ENCODE results near the gene EIF2B2.

- TF ChIP-seq, protein P1, sequence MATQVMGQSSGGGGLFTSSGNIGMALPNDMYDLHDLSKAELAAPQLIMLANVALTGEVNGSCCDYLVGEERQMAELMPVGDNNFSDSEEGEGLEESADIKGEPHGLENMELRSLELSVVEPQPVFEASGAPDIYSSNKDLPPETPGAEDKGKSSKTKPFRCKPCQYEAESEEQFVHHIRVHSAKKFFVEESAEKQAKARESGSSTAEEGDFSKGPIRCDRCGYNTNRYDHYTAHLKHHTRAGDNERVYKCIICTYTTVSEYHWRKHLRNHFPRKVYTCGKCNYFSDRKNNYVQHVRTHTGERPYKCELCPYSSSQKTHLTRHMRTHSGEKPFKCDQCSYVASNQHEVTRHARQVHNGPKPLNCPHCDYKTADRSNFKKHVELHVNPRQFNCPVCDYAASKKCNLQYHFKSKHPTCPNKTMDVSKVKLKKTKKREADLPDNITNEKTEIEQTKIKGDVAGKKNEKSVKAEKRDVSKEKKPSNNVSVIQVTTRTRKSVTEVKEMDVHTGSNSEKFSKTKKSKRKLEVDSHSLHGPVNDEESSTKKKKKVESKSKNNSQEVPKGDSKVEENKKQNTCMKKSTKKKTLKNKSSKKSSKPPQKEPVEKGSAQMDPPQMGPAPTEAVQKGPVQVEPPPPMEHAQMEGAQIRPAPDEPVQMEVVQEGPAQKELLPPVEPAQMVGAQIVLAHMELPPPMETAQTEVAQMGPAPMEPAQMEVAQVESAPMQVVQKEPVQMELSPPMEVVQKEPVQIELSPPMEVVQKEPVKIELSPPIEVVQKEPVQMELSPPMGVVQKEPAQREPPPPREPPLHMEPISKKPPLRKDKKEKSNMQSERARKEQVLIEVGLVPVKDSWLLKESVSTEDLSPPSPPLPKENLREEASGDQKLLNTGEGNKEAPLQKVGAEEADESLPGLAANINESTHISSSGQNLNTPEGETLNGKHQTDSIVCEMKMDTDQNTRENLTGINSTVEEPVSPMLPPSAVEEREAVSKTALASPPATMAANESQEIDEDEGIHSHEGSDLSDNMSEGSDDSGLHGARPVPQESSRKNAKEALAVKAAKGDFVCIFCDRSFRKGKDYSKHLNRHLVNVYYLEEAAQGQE (IDR thresholded peaks at IDR 0.05; ENCODE audit: insufficient read depth in 1 of 2, low read depth in 2 of 2, low read length in 2 of 2), result no peak
- TF ChIP-seq TAF1 (IDR thresholded peaks at IDR 0.05; ENCODE audit: borderline replicate concordance, insufficient read depth, low read length), result no peak
Observed at GRCh38 chr14:75030147-75030546, 27.4 kb downstream of the EIF2B2 start.

All from PFSK-1 (cell line).